Measurements from ENCODE around the gene PRCC. TPM values are rescaled to one million over a fixed set of nuclear protein-coding genes. Genes with fewer than 3 reads are reported as not detected.

PRCC gene
- total and polyA plus RNA-seq, 2 of the 4 experiments (the other 2 are of a cell fraction): 10.6 to 59.6 TPM

GRCh38 chr1:156795374-156795733 is 28.0 kb downstream of the PRCC start:
- Histone ChIP-seq H2AK5ac (ENCODE audit: low read depth, low read length) (no peak overlapping the region), H3K36me3 (ENCODE audit: control insufficient read depth, insufficient read depth, low read length) (peaks cover 56% of the 10 kb centered on the region), H3K4me3 (ENCODE audit: insufficient read depth, low read depth, low read length) (no peak overlapping the region), H2AFZ (replicated peaks; ENCODE audit: low read length, poor library complexity) (no peak overlapping the region), H3K4me2 (ENCODE audit: low read depth, low read length) (no peak overlapping the region), H3K23ac (ENCODE audit: low read depth, low read length) (no peak overlapping the region), H2BK5ac (ENCODE audit: low read depth, low read length, poor library complexity, severe bottlenecking) (no peak overlapping the region), H4K91ac (ENCODE audit: insufficient read depth, low read depth, low read length) (no peak overlapping the region), H3K79me1 (ENCODE audit: low read depth in 1 of 2, low read length in 2 of 2) (peaks cover 0 to 18% of the 10 kb centered on the region in 2 experiments; a peak in 2 of 4 replicates), H3K27ac (ENCODE audit: insufficient read depth, low read length) (no peak overlapping the region), H3K9me3 (ENCODE audit: control insufficient read depth, insufficient read depth, low read length) (no peaks in the 10 kb centered on the region), H2BK20ac (ENCODE audit: low read depth, low read length) (no peak overlapping the region), H3K9ac (ENCODE audit: low read depth, low read length) (no peak overlapping the region), H3K56ac (ENCODE audit: extremely low read depth, insufficient read depth, low read length) (no peak overlapping the region), H3K4ac (ENCODE audit: low read depth, low read length) (no peak overlapping the region), H2BK15ac (ENCODE audit: low read depth, low read length) (no peak overlapping the region), H2AK9ac (replicated peaks; ENCODE audit: low read depth, low read length, poor library complexity) (no peak overlapping the region), H4K20me1 (ENCODE audit: insufficient read depth, low read length) (peaks cover 34% of the 10 kb centered on the region), H2BK120ac (ENCODE audit: low read depth, low read length) (no peak overlapping the region), H3K4me1 (ENCODE audit: control insufficient read depth, insufficient read depth, low read length) (peaks cover 2% of the 10 kb centered on the region; the same call in 1 of the 2 replicates), H4K8ac (ENCODE audit: low read depth in 2 of 2, low read length in 2 of 2) (no peak overlapping the region), H3K9me1 (ENCODE audit: insufficient read depth, low read length) (no peaks in the 10 kb centered on the region), H3K27me3 (ENCODE audit: control insufficient read depth, insufficient read depth, low read length) (no peaks in the 10 kb centered on the region), H4K5ac (ENCODE audit: low read depth, low read length) (no peak overlapping the region), H3K14ac (replicated peaks; ENCODE audit: low read depth, low read length) (no peak overlapping the region), H3K18ac (ENCODE audit: low read depth, low read length) (no peak overlapping the region)
- ChIA-PET CTCF (interaction anchor here (0.7 to 1.9 kb wide), 3 partner anchors 64 to 94 kb away, joined by 3 to 5 read pairs (median 3); no protein-coding TSS in a partner anchor), POLR2A (ENCODE audit: unreplicated experiment) (interaction anchor here (0.5 kb wide), 1 partner anchor 66 kb away, joined by 3 read pairs; no protein-coding TSS in a partner anchor)
- in situ Hi-C loops (cut with MboI; ENCODE audit: low sequenced_read_pairs): no loop called here
- ATAC-seq (ENCODE audit: low read depth) (no peak), DNase-seq (no peak)
- TF ChIP-seq CEBPB (IDR thresholded peaks at IDR 0.05; ENCODE audit: low read depth, low read length) (no peak), POLR2A (IDR thresholded peaks at IDR 0.05; ENCODE audit: low read depth, low read length) (no peak)
- WGBS, 2 experiments (ENCODE audit: extremely low coverage in 2 of 2, insufficient read length in 1 of 2): 100% methylated on average over 3 of the region's 5 CpGs; no CpG with 5 or more reads in 1 of the 2 experiments
- dilution Hi-C loops (cut with HindIII; ENCODE audit: low sequenced_read_pairs, unreplicated experiment): no loop called here
- intact Hi-C loops (cut with micrococcal nuclease): loop anchor here (5.0 kb wide), 1 partner anchor 127 kb away; the partner anchor contains the start of gene LRRC71
- no TSS peak for BruUV-seq (replicated peaks)

All from IMR-90 (cell line).